ENCODE measurements around the gene CYTH2. TPM values are rescaled to one million over a fixed set of nuclear protein-coding genes. Genes with fewer than 3 reads are reported as not detected.
A peak's percentile ranks its signal among the peaks of the same experiment; 100 is the strongest.

Gene CYTH2
- total RNA-seq, 3 donors from 2014 or later (not counting 1 experiment from before 2014, with no cell fraction given) = 38.5 to 44.1 (median 39.2) TPM

GRCh38 chr19:48500830-48501493 is 31.8 kb downstream of the CYTH2 start:
- Histone ChIP-seq H3K36me3 (ENCODE audit: control insufficient read depth, insufficient read depth, low read length) (no peaks in the 10 kb centered on the region), H3K27ac (ENCODE audit: low read length) (no peak overlapping the region), H3K27me3 (ENCODE audit: control insufficient read depth, insufficient read depth, low read length) (peaks cover 23% of the 10 kb centered on the region), H3K4me1 (ENCODE audit: control insufficient read depth, insufficient read depth, low read length) (peaks cover 29% of the 10 kb centered on the region), H3K9me3 (ENCODE audit: control insufficient read depth, insufficient read depth, low read length) (no peaks in the 10 kb centered on the region), H3K4me3 (ENCODE audit: low read length) (no peak overlapping the region)
- ATAC-seq = no peak
- H3K4me3 Mint-ChIP-seq = peak overlapping the region; percentile 37
- intact Hi-C loops (cut with micrococcal nuclease) = no loop called here
- H3K27me3 Mint-ChIP-seq (ENCODE audit: low read depth in 2 of 2) = peaks cover 0 to 18% of the 10 kb centered on the region in 2 donors
- H3K36me3 Mint-ChIP-seq = no peaks in the 10 kb centered on the region
- no peak for TF ChIP-seq CTCF (IDR thresholded peaks at IDR 0.05)
- peaks cover 17 to 28% of the 10 kb centered on the region in 2 donors for H3K4me1 Mint-ChIP-seq
- 66% methylated on average over 32 of the region's 32 CpGs for WGBS (ENCODE audit: insufficient coverage)
- DNase-seq = no peak
- H3K27ac Mint-ChIP-seq = peak overlapping the region in 1 of 2 donors; percentile 54
- H3K9me3 Mint-ChIP-seq = no peaks in the 10 kb centered on the region

GRCh38 chr19:48501494-48502349 is 32.6 kb downstream of the CYTH2 start:
- no peaks in the 10 kb centered on the region for H3K36me3 Mint-ChIP-seq

GRCh38 chr19:48502350-48503018 is 33.3 kb downstream of the CYTH2 start:
- intact Hi-C loops (cut with micrococcal nuclease) = no loop called here
- DNase-seq (no peak), ATAC-seq (peak; percentile 36 to 62 (median 59))
- no peak overlapping the region for H3K4me3 ChIP-seq (ENCODE audit: low read length)
- WGBS (ENCODE audit: insufficient coverage) = 30% methylated on average over 27 of the region's 27 CpGs
- Mint-ChIP-seq H3K4me3 (no peak overlapping the region), H3K9me3 (no peaks in the 10 kb centered on the region), H3K4me1 (peaks cover 17 to 28% of the 10 kb centered on the region in 2 donors), H3K36me3 (no peaks in the 10 kb centered on the region), H3K27ac (no peak overlapping the region), H3K27me3 (ENCODE audit: low read depth in 2 of 2) (peaks cover 0 to 18% of the 10 kb centered on the region in 2 donors)
- no peaks in the 10 kb centered on the region for H3K36me3 ChIP-seq (ENCODE audit: control insufficient read depth, insufficient read depth, low read length)
- H3K27ac ChIP-seq (ENCODE audit: low read length) = no peak overlapping the region
- H3K4me1 ChIP-seq (ENCODE audit: control insufficient read depth, insufficient read depth, low read length) = peaks cover 29% of the 10 kb centered on the region
- no peaks in the 10 kb centered on the region for H3K9me3 ChIP-seq (ENCODE audit: control insufficient read depth, insufficient read depth, low read length)
- peaks cover 15% of the 10 kb centered on the region for H3K27me3 ChIP-seq (ENCODE audit: control insufficient read depth, insufficient read depth, low read length)
- TF ChIP-seq CTCF (IDR thresholded peaks at IDR 0.05) = no peak

More at GRCh38 chr19:48501494-48502349, 32.6 kb downstream of the CYTH2 start:
- peak overlapping the region in 1 of 2 donors; percentile 54 for H3K27ac Mint-ChIP-seq
- intact Hi-C loops (cut with micrococcal nuclease) = no loop called here
- H3K4me3 Mint-ChIP-seq = peak overlapping the region; percentile 70
- no peak overlapping the region for H3K4me3 ChIP-seq (ENCODE audit: low read length)
- H3K27me3 ChIP-seq (ENCODE audit: control insufficient read depth, insufficient read depth, low read length) = peaks cover 21% of the 10 kb centered on the region
- DNase-seq = peak in 1 of 2 donors; percentile 83
- peaks cover 0 to 18% of the 10 kb centered on the region in 2 donors for H3K27me3 Mint-ChIP-seq (ENCODE audit: low read depth in 2 of 2)
- H3K9me3 ChIP-seq (ENCODE audit: control insufficient read depth, insufficient read depth, low read length) = no peaks in the 10 kb centered on the region
- no peaks in the 10 kb centered on the region for H3K9me3 Mint-ChIP-seq
- peaks cover 17 to 28% of the 10 kb centered on the region in 2 donors for H3K4me1 Mint-ChIP-seq
- no peak overlapping the region for H3K27ac ChIP-seq (ENCODE audit: low read length)
- no peak for TF ChIP-seq CTCF (IDR thresholded peaks at IDR 0.05)
- H3K36me3 ChIP-seq (ENCODE audit: control insufficient read depth, insufficient read depth, low read length) = no peaks in the 10 kb centered on the region
- 11% methylated on average over 20 of the region's 20 CpGs for WGBS (ENCODE audit: insufficient coverage)
- peaks cover 29% of the 10 kb centered on the region for H3K4me1 ChIP-seq (ENCODE audit: control insufficient read depth, insufficient read depth, low read length)
- ATAC-seq = peak; percentile 64 to 72 (median 70)
